ENCODE measurements around the gene PRR33. TPM values are rescaled to one million over a fixed set of nuclear protein-coding genes. Genes with fewer than 3 reads are reported as not detected.
A peak's percentile ranks its signal among the peaks of the same experiment; 100 is the strongest.

Gene PRR33
- total and polyA plus RNA-seq, 7 donors = 0.16 to 8.9 (median 1.6) TPM

DNA sequence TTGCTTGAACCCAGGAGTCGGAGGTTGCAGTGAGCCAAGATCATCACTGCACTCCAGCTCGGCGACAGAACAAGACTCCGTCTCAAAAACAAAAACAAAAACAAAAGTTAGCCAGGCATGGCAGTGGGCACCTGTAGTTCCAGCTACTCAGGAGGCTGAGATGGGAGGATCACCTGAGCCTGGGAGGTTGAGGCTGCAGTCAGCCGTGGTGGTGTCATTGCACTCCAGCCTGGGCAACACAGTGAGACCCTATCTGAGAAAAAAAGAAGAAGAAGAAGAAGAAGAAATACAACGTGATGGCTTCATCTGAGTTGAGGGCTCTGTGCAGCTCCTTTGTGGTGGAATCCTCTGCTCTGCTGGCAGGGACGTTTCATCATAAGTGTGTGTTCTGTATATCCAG, 17.8 kb upstream of the PRR33 start:
- ATAC-seq (no peak), DNase-seq (no peak)
- H3K9me3 ChIP-seq = no peaks in the 10 kb centered on the region
- peak overlapping the region; percentile 74 for H3K27ac ChIP-seq
- 87 to 90% (median 89%) methylated on average over 7 of the region's 7 CpGs for whole genome bisulfite sequencing, 3 donors
- peaks cover 2% of the 10 kb centered on the region for H3K4me1 ChIP-seq
- H3K27me3 ChIP-seq (ENCODE audit: insufficient read depth in 3 of 3, low read length in 2 of 3) = no peaks in the 10 kb centered on the region
- intact Hi-C loops (cut with DNase I) = loop anchor here in 1 of 2 donors (1.0 kb wide), 1 partner anchor 28 kb away; no protein-coding TSS in a partner anchor
- no peak overlapping the region for H3K4me3 ChIP-seq
- H3K36me3 ChIP-seq (ENCODE audit: insufficient read depth in 1 of 2, low read depth in 1 of 2) = no peaks in the 10 kb centered on the region
- TF ChIP-seq CTCF (IDR thresholded peaks at IDR 0.05) = no peak

DNA sequence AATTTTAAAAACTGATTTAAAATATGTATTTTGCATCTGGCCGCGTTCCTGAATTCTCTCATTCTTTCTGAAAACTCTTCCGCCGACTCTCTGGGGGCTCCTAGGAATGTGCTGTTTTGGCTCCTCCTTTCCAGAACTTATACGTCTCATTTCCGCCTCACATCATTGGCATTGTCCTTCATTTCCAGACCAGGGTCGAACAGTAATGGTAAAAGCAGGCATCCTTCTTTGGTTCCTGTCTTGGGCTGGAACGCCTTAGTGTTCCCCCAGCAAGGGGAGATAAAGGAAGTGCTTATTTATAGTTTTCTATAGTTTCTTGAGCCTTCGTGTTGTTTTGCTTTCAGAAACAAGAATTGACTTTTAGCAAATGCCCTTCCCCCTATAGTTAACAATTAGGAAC, 16.9 kb upstream of the PRR33 start:
- WGBS, 3 donors = 31 to 35% (median 33%) methylated on average over 9 of the region's 9 CpGs
- Histone ChIP-seq H3K4me1 (peaks cover 2% of the 10 kb centered on the region), H3K27ac (peak overlapping the region; percentile 74), H3K9me3 (no peaks in the 10 kb centered on the region), H3K36me3 (ENCODE audit: insufficient read depth in 1 of 2, low read depth in 1 of 2) (no peaks in the 10 kb centered on the region), H3K27me3 (ENCODE audit: insufficient read depth in 3 of 3, low read length in 2 of 3) (no peaks in the 10 kb centered on the region), H3K4me3 (peak overlapping the region; percentile 2)
- no peak for DNase-seq
- no peak for TF ChIP-seq CTCF (IDR thresholded peaks at IDR 0.05)
- peak in 1 of 4 donors; percentile 32 for ATAC-seq
- intact Hi-C loops (cut with DNase I) = loop anchor here in 1 of 2 donors (1.0 kb wide), 1 partner anchor 29 kb away; no protein-coding TSS in a partner anchor

DNA sequence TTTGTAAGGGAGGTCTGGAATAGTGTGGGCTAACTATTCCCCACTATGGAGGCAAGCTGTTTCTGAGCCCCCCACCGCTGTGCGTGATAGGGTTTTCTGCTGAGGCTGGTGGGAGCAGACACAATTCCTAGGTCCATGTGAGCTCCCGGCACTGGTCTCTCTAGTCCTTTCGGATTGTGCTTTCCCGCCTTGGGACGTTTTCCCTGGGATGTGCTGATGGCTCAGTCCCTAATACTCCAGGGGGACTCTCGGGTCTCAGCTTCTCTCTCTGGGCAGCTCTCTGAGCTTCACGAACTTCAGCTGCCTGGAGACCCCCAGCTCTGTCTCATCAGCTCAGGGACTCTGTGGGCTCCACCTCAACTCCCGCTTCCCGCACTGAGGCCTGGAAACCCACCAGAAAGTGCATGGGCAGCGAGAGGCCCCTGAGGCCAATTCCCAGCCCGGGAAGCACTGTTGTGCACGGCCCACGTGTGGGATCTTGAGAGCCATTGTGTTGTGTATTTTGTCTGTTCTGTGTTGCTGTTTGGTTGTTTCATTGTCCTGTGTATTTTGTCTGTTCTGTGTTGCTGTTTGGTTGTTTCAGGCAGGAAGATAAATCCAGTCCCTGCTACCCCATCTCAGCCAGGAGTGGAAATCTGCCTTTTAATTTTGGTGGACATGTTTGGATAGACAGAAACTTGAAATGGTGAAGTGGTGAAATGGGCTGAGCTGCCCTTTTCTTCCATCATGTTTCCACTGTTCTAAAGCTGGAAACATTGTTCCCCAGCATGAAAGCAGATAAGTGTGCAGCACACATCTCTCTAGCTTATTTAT, 15.1 kb upstream of the PRR33 start:
- H3K36me3 ChIP-seq (ENCODE audit: insufficient read depth in 1 of 2, low read depth in 1 of 2) = no peaks in the 10 kb centered on the region
- H3K27ac ChIP-seq = peak overlapping the region; percentile 74
- H3K27me3 ChIP-seq (ENCODE audit: insufficient read depth in 3 of 3, low read length in 2 of 3) = no peaks in the 10 kb centered on the region
- H3K9me3 ChIP-seq = no peaks in the 10 kb centered on the region
- DNase-seq (no peak), ATAC-seq (no peak)
- intact Hi-C loops (cut with DNase I) = no loop called here
- no peak for TF ChIP-seq CTCF (IDR thresholded peaks at IDR 0.05)
- no peak overlapping the region for H3K4me3 ChIP-seq
- H3K4me1 ChIP-seq = peaks cover 2% of the 10 kb centered on the region
- WGBS, 3 donors = 65 to 72% (median 69%) methylated on average over 14 of the region's 14 CpGs

- no peaks in the 10 kb centered on the region for H3K27me3 ChIP-seq (ENCODE audit: insufficient read depth in 3 of 3, low read length in 2 of 3)
- DNase-seq (no peak), ATAC-seq (no peak)
- no peak overlapping the region for H3K4me3 ChIP-seq
- intact Hi-C loops (cut with DNase I) = no loop called here
- H3K27ac ChIP-seq = peak overlapping the region; percentile 74
- 55 to 58% (median 55%) methylated on average over 5 of the region's 5 CpGs for WGBS, 3 donors
- no peaks in the 10 kb centered on the region for H3K9me3 ChIP-seq
- no peak for TF ChIP-seq CTCF (IDR thresholded peaks at IDR 0.05)
- peaks cover 2% of the 10 kb centered on the region for H3K4me1 ChIP-seq
- no peaks in the 10 kb centered on the region for H3K36me3 ChIP-seq (ENCODE audit: insufficient read depth in 1 of 2, low read depth in 1 of 2)
Measured at GRCh38 chr11:1906181-1906580, 14.5 kb upstream of the PRR33 start.

Data from psoas muscle (tissue), 8 donors.